ENCODE data around the gene C12orf57.

Gene C12orf57

GRCh38 chr12:6978611-6979011, 34.8 kb downstream of the C12orf57 start:
- TF ChIP-seq NFRKB (IDR thresholded peaks at IDR 0.05) (no peak), TARDBP (IDR thresholded peaks at IDR 0.05) (no peak), ZNF384 (IDR thresholded peaks at IDR 0.05) (no peak), L3MBTL2 (conservative IDR thresholded peaks at IDR 0.05) (no peak), BHLHE40 (IDR thresholded peaks at IDR 0.05; ENCODE audit: borderline replicate concordance) (no peak), LEF1 (IDR thresholded peaks at IDR 0.05; ENCODE audit: borderline replicate concordance) (no peak), FOXA1 (IDR thresholded peaks at IDR 0.05) (no peak), SUZ12 (IDR thresholded peaks at IDR 0.05) (no peak), PKNOX1 (IDR thresholded peaks at IDR 0.05) (no peak), SP1 (IDR thresholded peaks at IDR 0.05) (no peak), ELF4 (IDR thresholded peaks at IDR 0.05) (no peak), ARNT (IDR thresholded peaks at IDR 0.05) (no peak), FOXM1 (IDR thresholded peaks at IDR 0.05; ENCODE audit: borderline replicate concordance) (no peak), FOXK2 (IDR thresholded peaks at IDR 0.05) (no peak), CTBP1 (IDR thresholded peaks at IDR 0.05; ENCODE audit: borderline replicate concordance) (no peak), HDGF (IDR thresholded peaks at IDR 0.05; ENCODE audit: borderline replicate concordance) (no peak)
- CTCF ChIA-PET, result interaction anchor here (0.9 kb wide), 1 partner anchor 14 kb away, joined by 3 read pairs; no protein-coding TSS in a partner anchor
- no peak for DNase-seq (ENCODE audit: extremely low spot score)
- POLR2A ChIA-PET, result interaction anchor here (1.0 to 1.8 kb wide), 3 partner anchors 13 to 34 kb away, joined by 3 to 5 read pairs (median 5); no protein-coding TSS in a partner anchor

DNA sequence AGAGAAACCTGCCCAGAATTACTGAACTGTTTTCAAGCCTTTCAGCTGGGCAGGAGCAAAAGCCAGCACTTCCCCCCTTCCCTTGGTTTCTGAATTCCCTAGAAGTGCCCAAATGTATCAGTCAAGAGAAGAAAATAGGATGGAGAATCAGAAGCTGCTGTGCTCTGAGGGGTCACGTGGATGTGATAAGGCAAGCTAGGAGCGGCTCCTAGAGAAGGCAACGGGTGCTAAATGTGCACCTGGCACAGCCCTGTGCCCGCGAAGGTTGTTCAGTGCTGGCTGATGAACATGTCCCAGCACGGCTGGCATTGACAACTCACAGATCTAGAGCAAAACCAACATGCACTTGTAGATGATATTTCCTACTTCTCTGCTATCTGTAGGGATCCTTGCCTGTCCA, 35.2 kb downstream of the C12orf57 start:
- ChIA-PET CTCF (no interaction called here), POLR2A (interaction anchor here (1.0 to 1.8 kb wide), 2 partner anchors 12 to 17 kb away, joined by 3 to 5 read pairs; no protein-coding TSS in a partner anchor)

DNA sequence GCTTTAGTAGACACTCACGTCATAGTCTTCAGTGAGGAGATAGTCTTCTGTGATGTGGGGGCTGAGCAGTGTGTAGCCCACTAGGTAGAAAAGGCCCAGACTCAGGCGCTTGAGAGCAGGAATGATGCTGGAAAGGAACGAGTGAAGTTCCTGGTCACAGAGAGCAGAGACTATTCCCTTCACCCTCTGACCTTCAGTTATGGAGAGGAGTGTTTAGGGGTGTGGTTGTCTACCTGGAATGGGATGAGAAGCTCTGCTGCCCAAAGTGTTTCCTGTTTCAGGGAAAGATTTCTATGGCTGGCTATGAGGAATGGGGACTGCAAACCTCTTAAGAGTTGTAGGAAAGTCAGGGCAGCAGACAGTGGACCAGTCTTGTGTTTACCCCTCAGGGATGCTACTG, 35.6 kb downstream of the C12orf57 start:
- ChIA-PET POLR2A (interaction anchor here (1.0 kb wide), 1 partner anchor 12 kb away, joined by 3 read pairs; no protein-coding TSS in a partner anchor), CTCF (no interaction called here)
- DNase-seq (ENCODE audit: extremely low spot score), result no peak
- TF ChIP-seq ZNF384 (IDR thresholded peaks at IDR 0.05) (no peak), FOXA1 (IDR thresholded peaks at IDR 0.05) (no peak), LEF1 (IDR thresholded peaks at IDR 0.05; ENCODE audit: borderline replicate concordance) (no peak), NFRKB (IDR thresholded peaks at IDR 0.05) (no peak), ARNT (IDR thresholded peaks at IDR 0.05) (no peak), FOXK2 (IDR thresholded peaks at IDR 0.05) (no peak), CTBP1 (IDR thresholded peaks at IDR 0.05; ENCODE audit: borderline replicate concordance) (no peak), SP1 (IDR thresholded peaks at IDR 0.05) (no peak), TARDBP (IDR thresholded peaks at IDR 0.05) (no peak), L3MBTL2 (conservative IDR thresholded peaks at IDR 0.05) (no peak), ELF4 (IDR thresholded peaks at IDR 0.05) (no peak), PKNOX1 (IDR thresholded peaks at IDR 0.05) (no peak), BHLHE40 (IDR thresholded peaks at IDR 0.05; ENCODE audit: borderline replicate concordance) (no peak)

More for the DNA sequence above, 35.2 kb downstream of the C12orf57 start:
- TF ChIP-seq L3MBTL2 (conservative IDR thresholded peaks at IDR 0.05) (no peak), CTBP1 (IDR thresholded peaks at IDR 0.05; ENCODE audit: borderline replicate concordance) (no peak), BHLHE40 (IDR thresholded peaks at IDR 0.05; ENCODE audit: borderline replicate concordance) (no peak), NFRKB (IDR thresholded peaks at IDR 0.05) (no peak), FOXM1 (IDR thresholded peaks at IDR 0.05; ENCODE audit: borderline replicate concordance) (no peak), ARNT (IDR thresholded peaks at IDR 0.05) (no peak), SUZ12 (IDR thresholded peaks at IDR 0.05) (no peak), ZNF384 (IDR thresholded peaks at IDR 0.05) (no peak), TARDBP (IDR thresholded peaks at IDR 0.05) (no peak), ELF4 (IDR thresholded peaks at IDR 0.05) (no peak), FOXK2 (IDR thresholded peaks at IDR 0.05) (no peak), SP1 (IDR thresholded peaks at IDR 0.05) (no peak), PKNOX1 (IDR thresholded peaks at IDR 0.05) (no peak), FOXA1 (IDR thresholded peaks at IDR 0.05) (no peak), HDGF (IDR thresholded peaks at IDR 0.05; ENCODE audit: borderline replicate concordance) (no peak), LEF1 (IDR thresholded peaks at IDR 0.05; ENCODE audit: borderline replicate concordance) (no peak)
- no peak for DNase-seq (ENCODE audit: extremely low spot score)

DNA sequence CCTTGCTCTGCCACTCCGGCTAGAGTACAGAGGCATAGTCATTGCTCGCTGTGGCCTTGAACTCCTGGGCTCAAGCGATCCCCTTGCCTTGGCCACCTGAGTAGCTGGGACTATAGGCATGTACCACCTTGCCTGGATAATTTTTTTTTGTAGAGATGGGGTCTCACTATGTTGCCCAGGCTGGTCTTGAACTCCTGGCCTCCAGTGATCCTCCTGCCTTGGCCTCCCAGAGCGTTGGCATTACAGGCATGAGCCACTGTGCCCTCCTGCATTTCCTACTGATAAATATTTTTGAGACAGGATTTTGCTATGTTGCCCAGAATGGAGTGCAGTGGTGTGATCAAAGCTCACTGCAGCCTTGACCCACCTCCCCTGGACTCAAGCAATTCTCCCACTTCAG, 36.3 kb downstream of the C12orf57 start:
- no peak for DNase-seq (ENCODE audit: extremely low spot score)
- ChIA-PET POLR2A (no interaction called here), CTCF (interaction anchor here (1.5 kb wide), 1 partner anchor 18 kb away, joined by 4 read pairs; no protein-coding TSS in a partner anchor)
- TF ChIP-seq CTBP1 (IDR thresholded peaks at IDR 0.05; ENCODE audit: borderline replicate concordance) (no peak), ZNF384 (IDR thresholded peaks at IDR 0.05) (no peak), L3MBTL2 (conservative IDR thresholded peaks at IDR 0.05) (no peak), ARNT (IDR thresholded peaks at IDR 0.05) (no peak), FOXK2 (IDR thresholded peaks at IDR 0.05) (no peak), SUZ12 (IDR thresholded peaks at IDR 0.05) (no peak), LEF1 (IDR thresholded peaks at IDR 0.05; ENCODE audit: borderline replicate concordance) (no peak), TARDBP (IDR thresholded peaks at IDR 0.05) (no peak), SP1 (IDR thresholded peaks at IDR 0.05) (no peak), PKNOX1 (IDR thresholded peaks at IDR 0.05) (no peak)

- no peak for DNase-seq (ENCODE audit: extremely low spot score)
- TF ChIP-seq PKNOX1 (IDR thresholded peaks at IDR 0.05), result no peak
- no peak for TF ChIP-seq ELF4 (IDR thresholded peaks at IDR 0.05)
- no peak for TF ChIP-seq FOXA1 (IDR thresholded peaks at IDR 0.05)
- TF ChIP-seq ARNT (IDR thresholded peaks at IDR 0.05), result no peak
- TF ChIP-seq SUZ12 (IDR thresholded peaks at IDR 0.05), result no peak
- TF ChIP-seq FOXM1 (IDR thresholded peaks at IDR 0.05; ENCODE audit: borderline replicate concordance), result no peak
- no peak for TF ChIP-seq CTBP1 (IDR thresholded peaks at IDR 0.05; ENCODE audit: borderline replicate concordance)
- TF ChIP-seq NFRKB (IDR thresholded peaks at IDR 0.05), result no peak
- ChIA-PET POLR2A (no interaction called here), CTCF (interaction anchor here (0.6 to 1.5 kb wide), 2 partner anchors 19 to 25 kb away, joined by 3 to 4 read pairs; no protein-coding TSS in a partner anchor)
Measured at GRCh38 chr12:6980740-6981139, 36.9 kb downstream of the C12orf57 start.

Data from HEK293T (cell line).